HG03460 (cell line): Measurements from ENCODE around the gene SPSB3.
"Not testable (repeated sequence)": the region's sequence is repeated elsewhere in the genome, so short reads cannot be mapped to it uniquely, and the experiment has no call there.

Source experiments
- ATAC-seq: cut with Tn5 transposase; IDR thresholded peaks from one replicate; pipeline ENCODE4 v1.9.1; 2021; ENCODE audit not compliant: unreplicated experiment

SPSB3 gene

GRCh38 chr16:1744338-1744840 lies 38.0 kb downstream of the SPSB3 start:
- no peak for ATAC-seq

DNA sequence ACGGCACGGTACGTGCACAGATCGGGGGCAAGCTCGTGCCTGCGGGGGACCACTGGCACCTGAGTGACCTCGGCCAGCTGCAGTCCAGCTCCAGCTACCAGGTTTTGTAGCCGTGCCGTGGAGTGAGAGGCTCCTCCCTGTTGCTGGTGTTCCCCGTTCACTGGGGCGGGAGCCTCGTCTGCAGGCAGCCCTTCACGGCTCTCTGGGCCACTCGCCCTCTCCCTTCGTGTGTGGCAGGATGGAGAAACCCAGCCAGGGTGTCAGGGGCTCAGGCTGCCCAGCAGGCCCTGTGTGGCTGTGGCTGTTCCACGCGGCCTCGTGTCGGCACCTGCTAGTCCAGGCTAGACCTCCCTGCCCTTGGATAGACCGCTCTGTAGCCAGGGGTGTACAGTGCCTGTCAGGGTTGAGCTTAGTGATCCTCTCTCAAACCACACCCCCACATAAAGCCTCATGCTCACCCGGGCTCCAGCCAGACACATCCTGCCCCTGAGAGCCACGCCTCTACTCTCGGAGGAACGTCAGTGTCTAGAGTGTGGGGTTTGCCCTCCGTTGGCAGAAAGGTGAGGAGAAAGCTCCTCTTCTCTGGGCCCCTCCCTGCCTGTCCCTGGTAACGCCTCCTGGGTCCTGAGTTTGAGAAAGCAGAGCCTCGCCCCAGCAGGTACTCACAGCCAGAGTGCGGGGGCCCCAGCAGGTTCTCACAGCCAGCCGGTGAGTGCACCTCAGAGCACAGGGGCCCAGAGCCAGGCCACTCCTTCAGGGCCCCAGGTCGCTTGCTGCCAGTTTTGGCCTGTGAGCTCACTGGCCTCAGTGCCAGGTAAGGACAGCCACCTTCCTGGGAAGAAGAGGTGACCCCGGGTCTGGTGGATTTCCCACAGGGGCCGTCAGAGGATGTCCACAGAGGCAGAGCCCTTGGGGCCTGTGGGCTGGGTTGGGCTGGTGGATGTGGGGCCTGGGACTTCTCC lies 38.7 kb downstream of the SPSB3 start:
- ATAC-seq, result no peak

- no peak for ATAC-seq
These were observed 40.7 kb downstream of the SPSB3 start for GRCh38 chr16:1741553-1742165.

GRCh38 chr16:1740781-1741490 lies 41.4 kb downstream of the SPSB3 start:
- no peak for ATAC-seq

DNA sequence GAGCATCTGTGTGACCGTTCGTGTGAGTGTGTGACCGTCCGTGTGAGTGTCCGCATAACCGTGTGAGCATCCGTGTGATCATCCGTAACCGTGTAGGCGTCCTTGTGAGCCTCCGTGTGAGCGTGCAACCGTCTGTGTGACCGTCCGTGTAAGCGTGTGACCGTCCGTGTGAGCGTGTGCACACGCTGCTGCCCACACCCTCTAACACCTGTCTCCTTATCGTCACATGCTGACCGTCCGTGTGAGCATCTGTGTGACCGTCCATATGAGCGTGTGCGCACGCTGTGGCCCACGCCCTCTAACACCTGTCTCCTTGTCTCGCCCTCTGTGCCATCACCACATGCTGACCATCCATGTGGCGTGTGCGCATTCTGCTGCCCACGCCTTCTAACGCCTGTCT lies 42.1 kb downstream of the SPSB3 start:
- ATAC-seq, result no peak

DNA sequence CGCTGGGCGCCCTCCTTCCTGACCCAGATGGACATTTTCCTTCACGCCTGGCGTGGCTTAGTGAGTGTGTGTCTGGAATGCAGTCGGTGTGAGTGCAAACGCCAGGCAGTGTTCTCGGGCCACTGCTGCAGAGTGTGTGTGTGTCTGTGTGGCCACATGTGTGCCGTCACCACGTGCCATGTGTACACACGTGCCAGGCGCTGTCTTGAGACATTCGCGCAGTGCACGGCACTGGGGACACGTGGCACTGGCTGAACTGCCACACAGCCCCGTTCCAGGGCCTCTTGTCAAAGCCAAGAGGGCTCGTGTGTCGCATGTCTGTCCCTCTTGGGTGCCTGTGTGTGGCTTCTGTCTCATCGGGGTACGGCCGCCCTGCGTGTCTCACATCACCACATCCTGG lies 47.6 kb downstream of the SPSB3 start:
- no peak for ATAC-seq

DNA sequence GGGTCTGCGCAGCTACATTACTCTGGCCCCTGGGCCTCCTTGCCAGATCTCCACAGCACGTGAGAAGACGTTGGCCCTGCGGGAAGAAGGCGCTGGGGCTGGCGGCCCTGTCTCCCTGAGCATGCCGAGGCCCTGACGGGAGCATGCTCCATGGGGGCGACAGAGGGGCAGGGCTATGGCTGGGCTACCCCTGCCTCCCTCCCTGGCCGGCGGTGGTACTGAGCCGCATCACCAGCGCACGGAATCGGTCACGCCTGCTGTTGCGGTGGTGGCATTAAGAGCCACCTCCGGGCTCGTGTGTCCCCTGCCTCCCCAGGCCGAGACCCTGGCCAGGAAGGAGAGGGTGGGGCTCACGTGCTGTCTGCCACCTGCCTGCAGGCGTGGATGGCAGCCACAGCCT lies 48.2 kb downstream of the SPSB3 start:
- no peak for ATAC-seq

DNA sequence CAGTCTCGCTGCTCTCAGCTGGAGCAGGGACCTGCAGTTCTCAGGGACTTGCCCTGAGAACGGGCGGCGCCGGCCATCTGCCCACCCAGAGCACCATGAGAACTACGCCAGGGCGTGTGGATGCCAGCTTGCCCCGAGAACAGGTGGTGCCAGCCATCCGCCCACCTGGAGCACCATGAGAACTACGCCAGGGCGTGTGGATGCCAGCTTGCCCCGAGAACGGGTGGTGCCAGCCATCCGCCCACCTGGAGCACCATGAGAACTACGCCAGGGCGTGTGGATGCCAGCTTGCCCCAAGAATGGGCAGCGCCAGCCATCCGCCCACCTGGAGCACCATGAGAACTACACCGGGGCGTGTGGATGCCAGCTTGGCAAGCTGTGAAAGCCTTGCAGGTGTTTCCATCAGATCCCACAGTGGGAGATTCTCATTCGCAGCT lies 49.8 kb downstream of the SPSB3 start:
- ATAC-seq, result not testable (repeated sequence)

GRCh38 chr16:1732071-1732470 lies 50.3 kb downstream of the SPSB3 start:
- ATAC-seq, result no peak

GRCh38 chr16:1731603-1732002 lies 50.8 kb downstream of the SPSB3 start:
- no peak for ATAC-seq

GRCh38 chr16:1731073-1731472 lies 51.3 kb downstream of the SPSB3 start:
- no peak for ATAC-seq

DNA sequence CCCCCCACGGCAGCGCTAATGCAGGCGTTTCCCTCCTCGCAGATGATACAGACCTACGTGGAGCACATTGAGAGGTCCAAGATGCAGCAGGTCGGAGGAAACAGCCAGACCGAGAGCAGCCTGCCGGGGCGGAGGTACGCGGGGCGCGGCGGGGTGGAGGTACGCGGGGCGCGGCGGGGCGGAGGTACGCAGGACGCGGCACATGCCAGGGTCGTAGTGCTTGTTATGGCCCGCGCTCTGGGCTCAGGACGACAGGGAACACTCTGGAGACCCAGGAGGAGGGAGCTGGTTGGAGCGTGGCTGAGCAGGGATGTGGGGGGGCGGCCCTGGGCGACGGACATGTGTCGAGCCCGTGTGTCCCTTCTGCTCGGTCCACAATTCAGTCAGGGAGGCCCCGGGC lies 52.9 kb downstream of the SPSB3 start:
- no peak for ATAC-seq

- no peak for ATAC-seq
These were observed 53.3 kb downstream of the SPSB3 start for GRCh38 chr16:1729026-1729425.

GRCh38 chr16:1727651-1728624 lies 54.4 kb downstream of the SPSB3 start:
- ATAC-seq, result no peak
